Stimulated activated CD8-positive, alpha-beta memory T cell treated with anti-CD3 and anti-CD28 coated beads, Interleukin-4, amount 100 ng/mL, for 4 hours (primary cell): ENCODE data around the gene CRACR2B.

Experiments
- DNase-seq, 2 donors: peaks; one replicate each; pipeline ENCODE4 v3.0.0-alpha.2; 2020; ENCODE audit warnings: low read depth in 2 of 2, low spot score in 1 of 2

Gene CRACR2B

DNA sequence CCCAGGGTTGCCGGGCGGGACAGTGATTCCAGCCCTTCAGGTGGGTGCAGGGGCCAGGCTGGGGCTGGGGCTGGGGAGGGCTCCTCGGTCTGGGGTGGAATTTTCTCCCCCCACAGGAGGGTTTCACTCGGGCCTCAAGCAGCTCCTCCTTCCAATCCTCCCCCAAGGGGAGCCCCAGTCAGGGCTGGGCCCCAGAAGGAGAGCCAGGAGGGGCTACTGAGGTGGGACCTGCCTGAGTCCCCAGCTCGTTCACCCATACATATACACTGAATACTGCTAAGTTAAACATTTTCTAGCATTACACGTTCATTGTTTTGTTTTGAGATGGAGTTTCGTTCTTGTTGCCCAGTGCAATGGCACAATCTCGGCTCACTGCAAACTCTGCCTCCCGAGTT is 1.5 kb upstream of the CRACR2B start:
- DNase-seq, result no peak

DNA sequence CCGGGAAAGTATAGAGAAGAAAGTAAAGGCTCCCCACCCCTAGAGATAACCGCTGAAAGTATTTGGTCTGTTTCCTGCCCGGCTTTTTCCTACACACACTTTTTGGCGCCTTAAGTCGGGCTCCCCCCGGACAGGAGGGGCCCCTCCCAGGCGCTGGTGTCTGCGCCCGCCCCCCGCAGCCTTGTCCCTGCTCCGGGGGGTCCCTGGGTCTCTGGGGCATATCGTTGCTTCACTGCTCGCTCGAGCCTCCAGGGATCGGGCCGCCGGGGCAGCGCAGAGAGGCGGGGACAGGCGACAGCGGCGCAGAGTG is 928 bp upstream of the CRACR2B start:
- DNase-seq, result no peak

DNA sequence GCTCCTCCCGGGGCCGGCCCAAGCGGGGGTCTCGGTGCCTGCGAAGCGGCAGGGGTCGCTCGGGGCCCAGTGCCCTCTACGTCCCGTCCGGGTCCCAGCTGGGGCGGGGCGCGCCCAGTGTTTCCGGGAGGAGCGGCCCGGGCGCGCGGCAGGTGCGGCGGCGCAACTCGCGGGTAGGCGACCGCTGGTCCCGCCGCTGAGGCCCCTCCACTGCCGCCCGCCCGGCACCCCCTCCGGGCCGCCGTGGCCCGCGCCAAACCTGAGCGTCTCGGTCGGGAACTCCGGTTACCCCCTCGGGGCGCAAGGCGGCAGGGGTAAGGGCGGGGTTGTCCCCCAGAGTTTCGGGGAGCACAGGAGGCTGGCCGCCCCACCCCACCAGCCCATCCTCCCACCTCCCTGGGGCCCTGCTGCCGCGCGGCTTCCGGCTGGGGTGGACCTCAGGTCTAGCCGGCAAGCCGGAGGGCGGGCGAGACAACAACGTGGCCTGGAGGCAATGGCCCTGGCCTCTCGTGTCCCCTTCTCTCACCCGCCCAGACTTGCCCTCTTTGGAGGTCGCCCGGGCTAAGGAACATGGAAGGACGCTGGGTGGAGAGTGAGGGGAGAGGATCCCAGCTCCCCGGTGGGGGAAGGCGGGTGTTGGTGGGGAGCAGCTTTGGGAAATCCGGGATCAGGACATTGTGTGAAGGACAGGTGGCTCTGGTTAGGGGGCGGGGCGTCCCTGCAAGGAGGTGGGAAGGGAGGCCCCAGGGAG is 398 bp upstream of the CRACR2B start:
- DNase-seq, result no peak

DNA sequence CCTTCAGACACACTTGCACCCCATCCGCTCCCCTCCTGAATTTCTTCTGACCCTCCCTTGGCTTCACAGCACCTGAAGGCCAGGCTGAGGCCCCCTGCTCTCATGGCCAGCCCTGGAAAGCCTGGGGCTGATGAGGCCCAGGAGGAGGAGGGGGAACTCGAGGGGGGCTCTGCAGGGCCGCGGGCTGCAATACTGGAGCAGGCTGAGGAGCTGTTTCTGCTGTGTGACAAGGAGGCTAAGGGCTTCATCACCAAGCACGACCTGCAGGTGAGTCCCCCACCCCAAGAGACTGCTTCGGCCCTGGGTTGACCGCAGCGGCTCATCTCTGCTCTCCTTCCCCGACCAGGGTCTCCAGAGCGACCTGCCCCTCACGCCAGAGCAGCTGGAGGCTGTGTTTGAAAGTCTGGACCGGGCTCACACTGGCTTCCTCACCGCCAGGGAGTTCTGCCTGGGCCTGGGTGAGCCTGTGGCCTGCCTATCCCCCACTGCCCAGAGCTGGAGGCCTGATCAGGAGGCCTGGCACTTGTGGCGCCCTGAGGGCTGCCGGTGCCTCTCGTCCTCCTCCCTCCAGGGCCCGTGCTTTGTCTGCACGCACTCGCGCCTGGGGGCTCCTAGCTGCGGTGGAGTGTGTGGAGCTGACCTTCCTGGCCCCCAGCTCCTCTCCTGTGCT is 922 bp downstream of the CRACR2B start:
- DNase-seq, result no peak

DNA sequence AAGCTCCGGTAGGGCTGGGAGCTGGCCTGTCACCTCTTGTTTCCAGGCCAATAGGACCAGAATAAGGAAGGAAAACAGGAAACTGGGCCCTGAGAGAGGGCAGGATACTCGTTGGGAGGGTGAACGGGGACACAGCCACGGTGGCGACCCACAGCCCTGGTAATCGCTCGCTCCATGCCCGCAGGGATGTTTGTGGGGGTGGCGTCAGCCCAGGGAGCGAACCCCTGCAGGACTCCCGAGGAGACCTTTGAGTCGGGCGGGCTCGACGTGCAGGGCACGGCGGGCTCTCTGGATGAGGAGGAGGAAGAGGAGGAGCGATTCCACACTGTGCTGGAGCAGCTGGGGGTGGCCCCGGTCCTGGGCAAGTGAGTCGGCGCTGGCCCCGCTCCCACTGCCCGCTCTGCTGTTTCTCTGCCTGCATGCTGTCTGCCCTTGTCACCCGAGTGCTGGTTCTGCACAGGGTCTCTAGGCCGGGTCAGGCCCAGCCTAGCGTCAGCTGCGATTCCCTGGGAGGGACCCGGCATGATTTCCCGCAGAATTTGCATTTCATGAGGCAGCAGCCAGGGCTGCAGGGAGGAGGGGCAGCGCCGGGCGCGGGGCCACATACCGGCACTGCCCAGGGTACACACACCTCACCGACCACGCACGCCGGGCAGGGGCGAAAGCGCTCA is 1.6 kb downstream of the CRACR2B start:
- DNase-seq, result no peak

DNA sequence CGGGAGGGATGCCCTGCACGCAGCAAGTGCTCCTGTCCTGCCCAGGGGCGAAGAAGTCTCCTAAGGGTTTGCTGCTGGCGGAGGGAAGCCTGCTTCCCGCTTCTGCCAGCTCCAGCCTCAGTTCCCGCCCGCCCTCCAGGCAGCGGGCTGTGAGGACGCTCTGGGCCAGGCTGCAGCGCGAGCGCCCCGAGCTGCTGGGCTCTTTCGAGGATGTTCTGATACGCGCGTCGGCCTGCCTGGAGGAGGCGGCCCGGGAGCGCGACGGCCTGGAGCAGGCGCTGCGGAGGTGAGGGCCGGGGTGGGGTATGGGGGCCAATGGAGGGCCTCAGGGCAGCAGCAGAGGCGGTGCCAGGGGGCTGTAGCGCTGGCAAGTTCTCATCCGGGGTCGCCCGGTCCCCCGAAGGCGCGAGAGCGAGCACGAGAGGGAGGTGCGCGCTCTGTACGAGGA is 2.2 kb downstream of the CRACR2B start:
- DNase-seq, result no peak

DNA sequence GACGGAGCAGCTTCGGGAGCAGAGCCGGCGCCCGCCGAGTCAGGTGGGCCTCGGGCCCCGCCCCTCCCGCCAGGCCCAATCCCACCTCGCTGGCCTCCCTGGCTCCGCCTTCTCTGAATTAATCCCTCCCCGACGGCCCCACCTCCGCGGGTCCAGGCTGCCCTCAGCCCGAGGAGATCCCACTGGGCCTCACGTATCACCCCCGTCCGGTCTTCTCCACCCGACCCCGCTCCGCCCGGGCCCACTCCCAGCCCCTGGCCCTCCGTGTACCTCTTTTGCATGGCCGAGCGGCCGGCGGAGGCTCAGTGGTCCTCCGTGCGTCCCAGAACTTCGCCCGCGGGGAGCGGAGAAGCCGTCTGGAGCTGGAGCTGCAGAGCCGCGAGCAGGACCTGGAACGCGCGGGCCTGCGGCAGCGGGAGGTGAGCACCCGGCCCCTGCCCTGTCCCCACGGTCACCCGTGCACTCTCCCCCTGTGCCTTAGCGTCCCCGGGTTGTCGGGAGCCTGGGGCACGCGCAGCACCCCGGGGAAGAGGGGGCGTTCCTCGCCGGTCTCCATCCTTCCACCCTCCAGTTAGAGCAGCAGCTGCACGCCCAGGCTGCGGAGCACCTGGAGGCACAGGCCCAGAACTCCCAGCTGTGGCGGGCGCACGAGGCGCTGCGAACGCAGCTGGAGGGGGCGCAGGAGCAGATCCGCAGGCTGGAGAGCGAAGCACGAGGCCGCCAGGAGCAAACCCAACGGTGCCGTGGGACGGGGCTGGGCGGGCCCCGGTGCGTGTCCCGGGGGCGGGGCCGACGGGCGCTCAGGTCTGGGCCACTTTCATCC is 2.8 kb downstream of the CRACR2B start:
- no peak for DNase-seq

DNA sequence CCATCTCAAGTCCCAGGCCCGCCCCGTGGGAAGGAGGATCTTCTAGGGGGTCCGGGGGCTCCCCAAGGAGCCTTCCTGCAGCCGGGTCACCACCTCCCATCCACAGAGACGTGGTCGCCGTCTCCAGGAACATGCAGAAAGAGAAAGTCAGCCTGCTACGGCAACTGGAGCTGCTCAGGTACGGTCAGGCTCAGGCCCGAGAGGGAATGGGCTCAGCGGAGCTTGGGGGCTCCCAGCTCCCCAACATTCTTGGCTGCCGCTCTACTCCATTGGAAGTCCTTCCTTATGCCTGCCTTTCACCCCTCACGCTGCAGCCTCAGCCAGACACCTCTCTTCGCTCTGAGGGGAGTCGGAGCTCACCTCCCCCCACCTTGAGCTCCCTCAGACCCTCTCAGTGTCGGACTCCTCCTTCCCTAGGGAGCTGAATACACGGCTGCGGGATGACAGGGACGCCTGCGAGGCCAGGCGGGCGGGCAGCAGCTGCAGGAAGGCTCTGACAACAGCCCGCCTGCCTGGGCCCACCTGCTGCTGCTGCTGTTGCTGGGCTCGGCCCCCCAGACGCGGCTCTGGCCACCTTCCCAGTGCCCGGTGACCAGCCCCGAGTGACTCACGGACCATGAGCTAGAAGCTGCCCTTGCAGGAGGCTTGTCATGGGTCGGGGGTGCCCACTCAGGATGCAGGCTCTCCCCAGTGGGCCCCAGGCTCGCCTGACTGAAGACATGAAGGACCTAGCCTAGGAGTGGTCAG is 3.6 kb downstream of the CRACR2B start:
- no peak for DNase-seq

DNA sequence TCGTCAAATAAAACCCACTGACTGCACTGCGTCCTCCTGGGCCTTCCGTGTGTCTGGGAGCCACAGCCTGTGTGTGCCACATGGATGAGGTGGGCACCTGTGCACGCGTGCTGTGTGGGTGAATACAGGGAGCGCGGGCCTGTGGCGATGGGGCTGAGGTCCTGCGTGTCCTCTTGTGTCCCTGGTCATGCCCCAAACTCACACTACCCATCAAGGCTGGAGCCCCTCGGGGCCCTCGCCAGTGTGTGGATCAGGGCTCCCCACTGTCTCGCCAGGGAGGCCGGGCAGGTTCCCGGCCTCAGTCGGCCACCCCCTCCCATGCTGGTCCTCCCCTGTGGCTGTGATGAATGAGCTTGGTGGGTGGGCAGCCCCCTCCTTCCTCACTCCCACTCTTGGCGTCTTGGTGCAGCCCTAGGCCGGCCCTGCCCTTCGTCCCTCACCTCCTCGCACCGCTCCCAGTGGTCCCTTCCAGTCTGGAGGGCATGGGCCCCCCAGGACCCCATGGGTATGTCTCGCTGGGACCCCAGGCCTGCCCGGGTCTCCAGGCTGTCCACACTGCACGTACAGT is 4.3 kb downstream of the CRACR2B start:
- DNase-seq, result no peak

DNA sequence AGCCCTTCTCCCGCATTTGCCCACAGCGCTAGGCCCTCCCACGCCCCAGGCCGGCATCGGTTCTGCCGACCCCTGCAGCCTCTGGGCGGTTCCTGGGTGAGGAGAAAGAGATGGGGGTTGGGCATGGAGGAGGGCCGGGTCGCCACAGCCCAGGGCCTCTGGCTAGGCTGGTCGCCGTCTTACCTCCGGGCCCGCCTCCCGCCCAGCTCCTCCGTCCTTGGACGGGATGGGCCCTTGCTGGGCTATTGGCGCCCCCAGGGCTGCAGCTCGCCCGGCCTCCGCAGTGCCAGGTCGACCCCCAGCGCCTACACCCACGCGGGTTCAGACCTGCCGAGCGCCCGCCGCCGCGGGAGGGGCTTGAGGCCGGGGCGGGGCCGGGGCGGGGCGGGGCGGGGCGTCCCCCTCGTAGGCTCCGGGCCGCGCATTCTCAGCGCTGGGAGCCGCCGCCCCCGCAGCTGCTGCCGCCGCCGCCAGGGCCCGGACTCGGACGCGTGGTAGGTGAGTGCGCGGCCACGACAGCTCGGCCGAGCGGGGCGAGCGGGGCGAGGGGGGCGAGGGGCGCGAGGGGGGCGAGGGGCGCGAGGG is 4.9 kb downstream of the CRACR2B start, which contains the start of gene CD151:
TSS of gene CD151 (plus strand) at position 424 of the 585 bp plus-strand sequence. CDS start 3,118 bp downstream, outside the sequence.
- DNase-seq, result no peak

DNA sequence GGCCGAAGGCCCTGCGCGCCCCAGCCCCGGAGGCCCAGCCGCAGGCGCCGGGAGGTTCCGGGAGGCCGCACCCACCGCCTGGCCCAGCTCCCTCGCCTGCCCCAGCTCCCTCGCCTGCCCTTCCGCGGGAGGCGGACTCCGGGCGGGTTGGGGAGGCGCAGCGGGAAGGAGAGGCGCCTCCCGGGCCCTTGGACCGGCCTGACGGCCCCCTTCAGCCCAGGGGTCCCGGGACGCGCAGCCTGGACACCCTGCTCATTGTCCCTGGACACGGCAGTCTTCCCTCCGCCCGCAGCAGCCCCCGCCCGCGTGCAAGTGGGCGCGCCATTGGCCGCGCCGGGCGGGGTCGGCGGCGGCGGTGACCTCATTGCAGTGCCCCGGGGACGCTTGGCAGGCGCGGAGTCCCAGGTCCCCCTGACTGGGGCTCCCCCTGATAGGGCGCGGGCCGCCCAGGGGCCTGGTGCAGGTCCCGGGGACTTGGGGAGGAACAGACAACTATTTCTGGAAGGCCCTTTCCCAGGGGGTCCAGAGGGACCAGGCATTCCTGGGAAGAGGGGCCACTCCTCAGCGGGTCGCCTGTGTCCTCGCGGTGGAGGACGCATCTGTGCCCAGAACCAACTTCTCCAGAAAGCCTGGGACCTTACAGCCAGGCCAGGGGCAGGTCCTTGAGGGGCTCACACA is 5.5 kb downstream of the CRACR2B start:
- no peak for DNase-seq

DNA sequence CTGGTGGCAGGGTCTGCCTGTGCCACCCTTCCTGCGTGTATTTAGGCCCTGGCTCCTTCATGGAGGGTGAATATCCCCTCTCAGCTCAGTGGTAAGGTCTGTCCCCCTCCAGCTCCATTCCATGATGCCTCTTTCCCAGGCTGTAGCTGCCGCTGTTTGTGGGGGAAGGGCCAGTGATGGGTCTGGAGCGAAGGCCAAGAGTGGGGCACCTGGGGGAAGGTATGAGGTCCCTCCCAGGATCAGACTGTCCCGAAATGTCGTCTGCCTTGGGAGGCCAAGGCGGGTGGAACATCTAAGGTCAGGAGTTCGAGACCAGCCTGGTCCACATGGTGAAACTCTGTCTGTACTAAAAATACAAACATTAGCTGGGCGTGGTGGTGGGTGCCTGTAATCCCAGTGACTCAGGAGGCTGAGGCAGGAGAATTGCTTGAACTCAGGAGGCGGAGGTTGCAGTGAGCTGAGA is 6.2 kb downstream of the CRACR2B start:
- no peak for DNase-seq

DNA sequence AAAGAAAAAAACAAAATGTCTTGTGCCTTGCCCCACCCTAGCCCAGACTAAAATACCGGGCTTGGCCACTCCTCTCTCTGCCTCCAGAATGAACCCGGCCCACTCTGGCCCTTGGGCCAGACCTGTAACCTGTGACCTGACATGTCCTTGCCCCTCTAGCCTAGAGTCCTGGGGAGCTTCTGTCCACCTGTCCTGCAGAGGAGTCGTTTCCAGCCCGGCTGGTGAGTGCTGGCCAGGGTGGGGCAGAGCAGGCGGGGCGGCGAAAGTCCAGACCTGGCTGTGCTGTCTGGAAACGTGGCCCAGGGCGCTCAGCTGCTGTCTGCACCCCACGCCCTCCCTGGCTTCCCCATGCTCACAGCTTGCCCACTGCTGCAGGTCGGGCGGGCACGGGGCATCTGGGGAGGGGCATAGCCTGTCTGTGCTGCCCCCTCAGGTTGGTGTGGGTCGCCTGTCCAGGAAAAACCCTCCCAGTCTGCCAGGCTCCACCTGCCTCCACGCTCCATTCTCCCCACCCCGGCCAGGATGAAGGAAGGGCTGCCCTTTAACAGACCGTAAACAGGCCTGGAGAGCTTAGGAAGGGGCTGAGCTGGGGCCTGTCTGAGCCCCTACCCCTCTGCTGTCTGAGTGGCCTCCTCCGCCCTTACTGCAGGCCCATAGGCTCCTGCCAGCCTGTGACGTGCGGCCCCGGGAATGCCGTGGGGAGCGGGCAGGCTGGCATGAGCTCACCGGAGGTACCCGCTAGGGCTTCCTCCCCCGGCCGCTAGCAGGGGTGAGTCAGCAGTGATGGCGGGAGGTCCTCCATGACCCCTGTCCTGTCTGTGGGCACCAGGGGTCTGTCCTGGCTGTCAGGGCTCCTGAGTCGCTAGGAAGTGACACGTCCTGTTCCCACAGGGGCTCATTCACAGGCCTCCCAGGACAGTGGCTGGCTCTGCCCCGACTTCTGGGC is 6.9 kb downstream of the CRACR2B start:
- no peak for DNase-seq

DNA sequence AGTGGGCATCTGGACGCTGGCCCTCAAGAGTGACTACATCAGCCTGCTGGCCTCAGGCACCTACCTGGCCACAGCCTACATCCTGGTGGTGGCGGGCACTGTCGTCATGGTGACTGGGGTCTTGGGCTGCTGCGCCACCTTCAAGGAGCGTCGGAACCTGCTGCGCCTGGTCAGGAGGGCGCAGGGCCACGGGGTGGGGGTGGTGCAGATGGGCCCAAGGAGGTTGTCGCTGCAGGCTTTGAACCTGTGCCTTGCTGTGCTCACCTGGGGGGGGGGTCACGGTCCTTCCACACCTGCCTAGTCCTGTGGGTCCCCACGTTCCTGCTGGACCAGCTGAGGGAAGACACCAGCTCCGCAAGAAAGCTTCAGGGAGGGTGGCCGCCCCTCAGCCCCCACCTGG is 8.6 kb downstream of the CRACR2B start:
- no peak for DNase-seq

DNA sequence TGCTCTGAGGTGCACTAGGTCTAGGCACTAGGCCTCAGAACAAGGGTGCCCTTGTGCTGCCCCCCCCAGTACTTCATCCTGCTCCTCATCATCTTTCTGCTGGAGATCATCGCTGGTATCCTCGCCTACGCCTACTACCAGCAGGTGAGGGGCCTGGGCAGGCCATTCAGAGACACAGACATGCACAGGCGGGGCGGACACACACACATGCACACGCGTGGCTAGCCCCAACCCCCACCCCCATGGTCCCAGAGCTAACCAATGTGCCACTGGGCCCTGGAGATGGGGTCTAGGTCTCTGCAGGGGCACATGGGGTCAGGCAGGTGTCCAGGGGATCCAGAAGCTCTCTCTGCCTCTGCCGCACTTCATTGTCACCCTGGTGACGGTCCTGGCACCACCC is 9.0 kb downstream of the CRACR2B start:
- no peak for DNase-seq

DNA sequence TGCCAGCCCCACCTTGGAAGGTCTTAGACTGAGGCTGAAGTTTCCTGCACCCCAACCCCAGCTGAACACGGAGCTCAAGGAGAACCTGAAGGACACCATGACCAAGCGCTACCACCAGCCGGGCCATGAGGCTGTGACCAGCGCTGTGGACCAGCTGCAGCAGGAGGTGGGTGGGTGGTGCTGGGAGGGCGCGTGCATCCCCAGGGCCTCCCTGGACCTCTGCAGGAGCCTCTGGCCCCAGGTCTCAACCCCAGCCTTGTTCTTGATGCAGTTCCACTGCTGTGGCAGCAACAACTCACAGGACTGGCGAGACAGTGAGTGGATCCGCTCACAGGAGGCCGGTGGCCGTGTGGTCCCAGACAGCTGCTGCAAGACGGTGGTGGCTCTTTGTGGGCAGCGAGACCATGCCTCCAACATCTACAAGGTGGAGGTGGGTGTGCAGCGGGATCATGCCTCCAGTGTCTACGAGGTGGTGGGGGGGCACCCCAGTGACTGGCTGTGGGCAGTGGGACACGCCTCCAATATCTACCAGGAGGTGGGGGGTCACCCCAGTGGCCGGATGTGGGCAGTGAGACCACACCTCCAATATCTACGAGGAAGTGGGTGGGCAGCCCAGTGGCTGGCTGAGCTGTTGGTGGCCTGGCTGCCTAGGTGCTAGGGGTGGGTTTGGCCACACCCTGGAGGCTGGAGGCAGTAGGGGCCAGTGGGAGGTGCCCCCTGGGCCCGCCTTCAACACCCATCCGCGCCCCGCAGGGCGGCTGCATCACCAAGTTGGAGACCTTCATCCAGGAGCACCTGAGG is 9.7 kb downstream of the CRACR2B start:
- DNase-seq, result no peak

DNA sequence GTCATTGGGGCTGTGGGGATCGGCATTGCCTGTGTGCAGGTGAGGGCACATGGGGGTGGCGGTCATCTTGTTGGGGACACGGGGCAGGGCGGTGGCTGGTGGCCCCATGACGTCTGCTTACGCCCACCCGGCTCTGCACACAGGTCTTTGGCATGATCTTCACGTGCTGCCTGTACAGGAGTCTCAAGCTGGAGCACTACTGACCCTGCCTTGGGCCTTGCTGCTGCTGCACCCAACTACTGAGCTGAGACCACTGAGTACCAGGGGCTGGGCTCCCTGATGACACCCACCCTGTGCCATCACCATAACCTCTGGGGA is 10.2 kb downstream of the CRACR2B start:
- no peak for DNase-seq
